HepG2 (cell line): ENCODE data around the gene NSMCE1. TPM values are rescaled to one million over a fixed set of nuclear protein-coding genes. Genes with fewer than 3 reads are reported as not detected.

Experiments
- ARNT ChIP-seq: fragments of 450-650 bp; IDR thresholded peaks from 2 replicates; pipeline ENCODE4 v1.6.1; 2017
- FOXP1 ChIP-seq, 2 experiments: fragments of 450-650 bp in 1 of 2; IDR thresholded peaks; 2 replicates each; pipeline ENCODE4 v1.6.1; 2017 to 2018; ENCODE audit warnings: antibody characterized with exemption in 1 of 2
- HNRNPL ChIP-seq: fragments of 200-400 bp; formaldehyde crosslinking; IDR thresholded peaks from 2 replicates; pipeline ENCODE4 v1.6.1; 2017; ENCODE audit warnings: mild to moderate bottlenecking, low read depth, low read length
- KLF11 ChIP-seq: IDR thresholded peaks from 2 replicates; pipeline ENCODE4 v1.6.1; 2016; ENCODE audit warnings: missing compliant biosample characterization
- NFATC3 ChIP-seq: sonication (generic); formaldehyde crosslinking; IDR thresholded peaks from 2 replicates; pipeline ENCODE4 v1.5.1; 2020; ENCODE audit warnings: mild to moderate bottlenecking, missing genetic modification reagents
- PHF20 ChIP-seq: sonication (generic); formaldehyde crosslinking; IDR thresholded peaks from 2 replicates; pipeline ENCODE4 v1.5.0; 2020; ENCODE audit warnings: mild to moderate bottlenecking, missing genetic modification reagents
- SOX5 ChIP-seq: IDR thresholded peaks from 2 replicates; pipeline ENCODE4 v1.6.1; 2016; ENCODE audit warnings: borderline replicate concordance
- ZBTB21 ChIP-seq: sonication (generic); formaldehyde crosslinking; IDR thresholded peaks from 2 replicates; pipeline ENCODE4 v1.4.0; 2020; ENCODE audit warnings: missing genetic modification reagents
- ZBTB26 ChIP-seq: IDR thresholded peaks from 2 replicates; pipeline ENCODE4 v1.6.1; 2016; ENCODE audit warnings: missing compliant biosample characterization, missing genetic modification reagents, borderline replicate concordance
- ZNF20 ChIP-seq: sonication (generic); formaldehyde crosslinking; IDR thresholded peaks from 2 replicates; pipeline ENCODE4 v1.4.0; 2020; ENCODE audit warnings: mild to moderate bottlenecking, moderate library complexity, missing genetic modification reagents
- ZNF232 ChIP-seq: sonication (generic); formaldehyde crosslinking; IDR thresholded peaks from 2 replicates; pipeline ENCODE4 v1.4.0; 2020; ENCODE audit warnings: missing genetic modification reagents, borderline replicate concordance
- ZNF329 ChIP-seq: sonication (generic); formaldehyde crosslinking; IDR thresholded peaks from 2 replicates; pipeline ENCODE4 v1.9.0; 2021; ENCODE audit warnings: low read depth, mild to moderate bottlenecking, missing genetic modification reagents
- ZNF407 ChIP-seq: sonication (generic); formaldehyde crosslinking; IDR thresholded peaks from one replicate; pipeline ENCODE4 v1.5.1; 2020; ENCODE audit warnings: mild to moderate bottlenecking, missing genetic modification reagents; ENCODE audit errors: not compliant biosample characterization
- ZNF589 ChIP-seq: sonication (generic); formaldehyde crosslinking; conservative IDR thresholded peaks from 2 replicates; pipeline ENCODE4 v1.8.0; 2022; ENCODE audit warnings: mild to moderate bottlenecking, moderate library complexity, missing genetic modification reagents
- polyA plus RNA-seq, 8 experiments: library from polyadenylated mRNA; depleted of rRNA in 3 of 8; stranded (reverse) in 7 of 8; unstranded in 1 of 8; fragments of >200 nt; fragmentation: Illumina TruSeq in 4 of 8; extraction: Trizol in 4 of 8; gene quantifications; 2 replicates each; pipeline versions ENCODE4 v1.2.1 to v1.2.3, GENCODE V29; 2011 to 2016; ENCODE audit warnings: low read depth in 4 of 8, missing spikeins in 1 of 8, mixed read lengths in 1 of 8; ENCODE audit not compliant: insufficient read depth in 1 of 8
- total RNA-seq, 5 experiments: library from RNA; depleted of rRNA; stranded (reverse); fragments of >200 nt; fragmentation: Illumina TruSeq; extraction: Trizol; gene quantifications; 2 replicates each; pipeline ENCODE4 v1.2.3, GENCODE V29; 2016; ENCODE audit warnings: low read depth in 1 of 5
- TF ChIP-seq, protein P1 (sequence below): sonication (generic); formaldehyde crosslinking; IDR thresholded peaks from 2 replicates; pipeline ENCODE4 v1.4.0; 2020; ENCODE audit warnings: missing genetic modification reagents, borderline replicate concordance
- TF ChIP-seq, protein P2 (sequence below): sonication (generic); formaldehyde crosslinking; IDR thresholded peaks from 2 replicates; pipeline ENCODE4 v1.5.0; 2020; ENCODE audit warnings: missing genetic modification reagents, mild to moderate bottlenecking, borderline replicate concordance

The NSMCE1 gene
- total and polyA plus RNA-seq, 2 of the 13 experiments (the other 11 are each of a cell fraction or from before 2014, with no cell fraction given) = 42.7 to 52.9 TPM

DNA sequence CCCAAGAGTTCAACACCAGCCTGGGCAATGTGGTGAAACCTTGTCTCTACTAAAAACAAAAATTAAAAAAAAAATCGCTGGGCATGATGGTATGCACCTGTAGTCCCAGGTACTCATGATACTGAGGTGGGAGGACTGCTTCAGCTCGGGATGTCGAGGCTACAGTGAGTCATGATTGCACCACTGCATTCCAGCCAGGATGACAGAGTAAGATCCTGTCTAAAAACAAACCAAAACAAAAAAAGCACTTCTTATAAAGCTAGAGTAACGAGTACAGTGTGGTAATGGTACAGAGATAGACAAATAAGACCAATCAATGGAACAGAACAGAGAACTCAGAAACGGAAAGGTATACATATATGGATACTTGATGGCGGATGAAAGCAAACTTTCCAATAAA, 4.4 kb downstream of the NSMCE1 start (continued):
- TF ChIP-seq ZNF407 (CRISPR knock-in tag) (no peak), ZBTB26 (CRISPR knock-in tag) (no peak), ZNF20 (CRISPR knock-in tag) (no peak), ARNT (no peak), PHF20 (CRISPR knock-in tag) (no peak), KLF11 (no peak), NFATC3 (no peak), ZNF589 (CRISPR knock-in tag) (no peak), HNRNPL (no peak), ZNF329 (no peak), ZBTB21 (CRISPR knock-in tag) (no peak), ZNF232 (CRISPR knock-in tag) (no peak), FOXP1 (IDR thresholded peaks at IDR 0.05) (no peak), FOXP1 (CRISPR knock-in tag; IDR thresholded peaks at IDR 0.05) (peak; percentile 45; the same call in 1 of the 2 replicates), SOX5 (CRISPR knock-in tag) (peak; percentile 57; the same call in 1 of the 2 replicates)
- TF ChIP-seq, protein P1, sequence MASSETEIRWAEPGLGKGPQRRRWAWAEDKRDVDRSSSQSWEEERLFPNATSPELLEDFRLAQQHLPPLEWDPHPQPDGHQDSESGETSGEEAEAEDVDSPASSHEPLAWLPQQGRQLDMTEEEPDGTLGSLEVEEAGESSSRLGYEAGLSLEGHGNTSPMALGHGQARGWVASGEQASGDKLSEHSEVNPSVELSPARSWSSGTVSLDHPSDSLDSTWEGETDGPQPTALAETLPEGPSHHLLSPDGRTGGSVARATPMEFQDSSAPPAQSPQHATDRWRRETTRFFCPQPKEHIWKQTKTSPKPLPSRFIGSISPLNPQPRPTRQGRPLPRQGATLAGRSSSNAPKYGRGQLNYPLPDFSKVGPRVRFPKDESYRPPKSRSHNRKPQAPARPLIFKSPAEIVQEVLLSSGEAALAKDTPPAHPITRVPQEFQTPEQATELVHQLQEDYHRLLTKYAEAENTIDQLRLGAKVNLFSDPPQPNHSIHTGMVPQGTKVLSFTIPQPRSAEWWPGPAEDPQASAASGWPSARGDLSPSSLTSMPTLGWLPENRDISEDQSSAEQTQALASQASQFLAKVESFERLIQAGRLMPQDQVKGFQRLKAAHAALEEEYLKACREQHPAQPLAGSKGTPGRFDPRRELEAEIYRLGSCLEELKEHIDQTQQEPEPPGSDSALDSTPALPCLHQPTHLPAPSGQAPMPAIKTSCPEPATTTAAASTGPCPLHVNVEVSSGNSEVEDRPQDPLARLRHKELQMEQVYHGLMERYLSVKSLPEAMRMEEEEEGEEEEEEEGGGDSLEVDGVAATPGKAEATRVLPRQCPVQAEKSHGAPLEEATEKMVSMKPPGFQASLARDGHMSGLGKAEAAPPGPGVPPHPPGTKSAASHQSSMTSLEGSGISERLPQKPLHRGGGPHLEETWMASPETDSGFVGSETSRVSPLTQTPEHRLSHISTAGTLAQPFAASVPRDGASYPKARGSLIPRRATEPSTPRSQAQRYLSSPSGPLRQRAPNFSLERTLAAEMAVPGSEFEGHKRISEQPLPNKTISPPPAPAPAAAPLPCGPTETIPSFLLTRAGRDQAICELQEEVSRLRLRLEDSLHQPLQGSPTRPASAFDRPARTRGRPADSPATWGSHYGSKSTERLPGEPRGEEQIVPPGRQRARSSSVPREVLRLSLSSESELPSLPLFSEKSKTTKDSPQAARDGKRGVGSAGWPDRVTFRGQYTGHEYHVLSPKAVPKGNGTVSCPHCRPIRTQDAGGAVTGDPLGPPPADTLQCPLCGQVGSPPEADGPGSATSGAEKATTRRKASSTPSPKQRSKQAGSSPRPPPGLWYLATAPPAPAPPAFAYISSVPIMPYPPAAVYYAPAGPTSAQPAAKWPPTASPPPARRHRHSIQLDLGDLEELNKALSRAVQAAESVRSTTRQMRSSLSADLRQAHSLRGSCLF (CRISPR knock-in tag) = no peak
- TF ChIP-seq, protein P2, sequence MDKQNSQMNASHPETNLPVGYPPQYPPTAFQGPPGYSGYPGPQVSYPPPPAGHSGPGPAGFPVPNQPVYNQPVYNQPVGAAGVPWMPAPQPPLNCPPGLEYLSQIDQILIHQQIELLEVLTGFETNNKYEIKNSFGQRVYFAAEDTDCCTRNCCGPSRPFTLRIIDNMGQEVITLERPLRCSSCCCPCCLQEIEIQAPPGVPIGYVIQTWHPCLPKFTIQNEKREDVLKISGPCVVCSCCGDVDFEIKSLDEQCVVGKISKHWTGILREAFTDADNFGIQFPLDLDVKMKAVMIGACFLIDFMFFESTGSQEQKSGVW = no peak
